Osteoblast (primary cell): ENCODE results near the gene TXNDC17. TPM values are rescaled to one million over a fixed set of nuclear protein-coding genes. Genes with fewer than 3 reads are reported as not detected.

Source experiments
- DNase-seq: peaks from one replicate; pipeline ENCODE4 v3.0.0; 2011; ENCODE audit warnings: low spot score, mixed read lengths; ENCODE audit not compliant: insufficient read length; ENCODE audit errors: missing footprints
- H2AFZ ChIP-seq: 2 replicates; pipeline ENCODE4 v1.6.0; 2011; ENCODE audit warnings: mild to moderate bottlenecking, low read length
- H3K27ac ChIP-seq: 2 replicates; pipeline ENCODE4 v1.5.1; 2011; ENCODE audit warnings: mild to moderate bottlenecking, low read depth, low read length, moderate library complexity
- H3K27me3 ChIP-seq: 2 replicates; pipeline ENCODE4 v1.6.0; 2012; ENCODE audit warnings: mild to moderate bottlenecking, control low read depth, inconsistent platforms, low read length, moderate library complexity; ENCODE audit not compliant: insufficient read depth
- H3K36me3 ChIP-seq: 2 replicates; pipeline ENCODE4 v1.5.1; 2011; ENCODE audit warnings: mild to moderate bottlenecking, low read length, control low read depth, moderate library complexity; ENCODE audit not compliant: insufficient read depth
- H3K4me1 ChIP-seq: 2 replicates; pipeline ENCODE4 v1.5.1; 2011; ENCODE audit warnings: mild to moderate bottlenecking, low read length, control low read depth, moderate library complexity; ENCODE audit not compliant: insufficient read depth
- H3K4me2 ChIP-seq: 2 replicates; pipeline ENCODE4 v1.6.0; 2011; ENCODE audit warnings: mild to moderate bottlenecking, low read length; ENCODE audit not compliant: insufficient read depth
- H3K4me3 ChIP-seq: fragments of 200-600 bp; sonication (generic); 3 replicates; pipeline ENCODE4 v1.5.1; 2012; ENCODE audit warnings: mild to moderate bottlenecking, low read length, inconsistent platforms; ENCODE audit not compliant: insufficient read depth
- H3K79me2 ChIP-seq: 2 replicates; pipeline ENCODE4 v1.6.0; 2012; ENCODE audit warnings: mild to moderate bottlenecking, low read length, control low read depth, inconsistent platforms; ENCODE audit not compliant: insufficient read depth
- H3K9me3 ChIP-seq: 2 replicates; pipeline ENCODE4 v1.5.1; 2011; ENCODE audit warnings: low read depth, low read length, control low read depth
- H4K20me1 ChIP-seq: 2 replicates; pipeline ENCODE4 v1.6.0; 2012; ENCODE audit warnings: mild to moderate bottlenecking, low read length, control low read depth; ENCODE audit not compliant: insufficient read depth
- CTCF ChIP-seq: IDR thresholded peaks from 2 replicates; pipeline ENCODE4 v1.5.1; 2011; ENCODE audit warnings: mild to moderate bottlenecking, low read depth, low read length, moderate library complexity; ENCODE audit errors: extremely low read depth
- total RNA-seq: library from RNA; depleted of rRNA; stranded (reverse); fragments of >200 nt; gene quantifications from 2 replicates; pipeline ENCODE4 v1.2.3, GENCODE V29; 2012

Gene TXNDC17
- total RNA-seq, 1 donor = 70.6 TPM

GRCh38 chr17:6608321-6608720, 32.5 kb upstream of the TXNDC17 start:
- no peaks in the 10 kb centered on the region for H3K27me3 ChIP-seq
- TF ChIP-seq CTCF = no peak
- H3K9me3 ChIP-seq = no peaks in the 10 kb centered on the region
- H3K79me2 ChIP-seq = peaks cover 2% of the 10 kb centered on the region
- H3K27ac ChIP-seq = peak overlapping the region; percentile 5
- peaks cover 2% of the 10 kb centered on the region for H3K4me1 ChIP-seq
- no peak overlapping the region for H2AFZ ChIP-seq
- H3K4me3 ChIP-seq = no peak overlapping the region
- peaks cover 4% of the 10 kb centered on the region for H4K20me1 ChIP-seq
- H3K4me2 ChIP-seq = no peak overlapping the region
- DNase-seq = no peak
- H3K36me3 ChIP-seq = peaks cover 73% of the 10 kb centered on the region

- H3K4me3 ChIP-seq = no peak overlapping the region
- H3K27ac ChIP-seq = no peak overlapping the region
- peaks cover 8% of the 10 kb centered on the region for H3K79me2 ChIP-seq
- DNase-seq = no peak
- no peak overlapping the region for H2AFZ ChIP-seq
- peaks cover 61% of the 10 kb centered on the region for H3K36me3 ChIP-seq
- H3K27me3 ChIP-seq = no peaks in the 10 kb centered on the region
- no peak overlapping the region for H3K4me2 ChIP-seq
- H3K4me1 ChIP-seq = peaks cover 2% of the 10 kb centered on the region
- H3K9me3 ChIP-seq = no peaks in the 10 kb centered on the region
- no peaks in the 10 kb centered on the region for H4K20me1 ChIP-seq
- TF ChIP-seq CTCF = no peak
Measured at GRCh38 chr17:6610011-6610410, 30.8 kb upstream of the TXNDC17 start.

GRCh38 chr17:6611231-6611630, 29.6 kb upstream of the TXNDC17 start:
- TF ChIP-seq CTCF = no peak

GRCh38 chr17:6623941-6624340, 16.9 kb upstream of the TXNDC17 start:
- Histone ChIP-seq H2AFZ (no peak overlapping the region), H3K4me2 (peak overlapping the region; percentile 39), H3K4me1 (peaks cover 21% of the 10 kb centered on the region), H3K9me3 (no peaks in the 10 kb centered on the region), H3K79me2 (peaks cover 15% of the 10 kb centered on the region), H3K27me3 (no peaks in the 10 kb centered on the region), H3K4me3 (no peak overlapping the region), H3K27ac (peak overlapping the region; percentile 52), H4K20me1 (no peaks in the 10 kb centered on the region), H3K36me3 (peaks cover 43% of the 10 kb centered on the region)
- no peak for TF ChIP-seq CTCF
- no peak for DNase-seq

More at GRCh38 chr17:6611231-6611630, 29.6 kb upstream of the TXNDC17 start:
- no peak overlapping the region for H3K27ac ChIP-seq
- peaks cover 56% of the 10 kb centered on the region for H3K36me3 ChIP-seq
- H3K9me3 ChIP-seq = no peaks in the 10 kb centered on the region
- no peak overlapping the region for H3K4me2 ChIP-seq
- H3K27me3 ChIP-seq = no peaks in the 10 kb centered on the region
- H3K4me3 ChIP-seq = no peak overlapping the region
- H2AFZ ChIP-seq = no peak overlapping the region
- H3K4me1 ChIP-seq = peaks cover 2% of the 10 kb centered on the region
- H3K79me2 ChIP-seq = peaks cover 8% of the 10 kb centered on the region
- H4K20me1 ChIP-seq = no peaks in the 10 kb centered on the region
- no peak for DNase-seq
